GM21447 (cell line): Measurements from ENCODE around the gene TGM1.

ENCODE experiments used
- ATAC-seq: cut with Tn5 transposase; IDR thresholded peaks from one replicate; pipeline ENCODE4 v1.9.1; 2021; ENCODE audit not compliant: unreplicated experiment

TGM1 gene

GRCh38 chr14:24292118-24292807, 29.3 kb upstream of the TGM1 start:
- no peak for ATAC-seq

- no peak for ATAC-seq
These were observed 28.6 kb upstream of the TGM1 start for GRCh38 chr14:24291446-24292117.

GRCh38 chr14:24290746-24291145, 27.8 kb upstream of the TGM1 start:
- no peak for ATAC-seq

GRCh38 chr14:24289649-24290280, 26.8 kb upstream of the TGM1 start:
- peak; percentile 69 for ATAC-seq

- ATAC-seq = no peak
These were observed 24.0 kb upstream of the TGM1 start for GRCh38 chr14:24286996-24287395.

GRCh38 chr14:24285351-24285750, 22.4 kb upstream of the TGM1 start:
- ATAC-seq = no peak

- ATAC-seq = no peak
These were observed 21.6 kb upstream of the TGM1 start for GRCh38 chr14:24284501-24285035.

- no peak for ATAC-seq
These were observed 21.0 kb upstream of the TGM1 start for GRCh38 chr14:24283796-24284460.

GRCh38 chr14:24282736-24283135, 19.8 kb upstream of the TGM1 start:
- no peak for ATAC-seq

GRCh38 chr14:24281636-24282035, 18.7 kb upstream of the TGM1 start:
- no peak for ATAC-seq

GRCh38 chr14:24280797-24281460, 18.0 kb upstream of the TGM1 start:
- no peak for ATAC-seq

GRCh38 chr14:24279301-24280186, 16.6 kb upstream of the TGM1 start:
- ATAC-seq = peak; percentile 69

- no peak for ATAC-seq
These were observed 15.4 kb upstream of the TGM1 start for GRCh38 chr14:24278424-24278823.

GRCh38 chr14:24277606-24278321, 14.8 kb upstream of the TGM1 start:
- ATAC-seq = no peak

GRCh38 chr14:24277071-24277470, 14.1 kb upstream of the TGM1 start:
- ATAC-seq = no peak

GRCh38 chr14:24274101-24274543, 11.1 kb upstream of the TGM1 start:
- peak; percentile 50 for ATAC-seq

GRCh38 chr14:24273422-24273998, 10.5 kb upstream of the TGM1 start:
- no peak for ATAC-seq

GRCh38 chr14:24272467-24272866, 9.5 kb upstream of the TGM1 start:
- no peak for ATAC-seq

GRCh38 chr14:24271834-24272263, 8.9 kb upstream of the TGM1 start:
- ATAC-seq = no peak
